Measurements from ENCODE around the gene CRTC1.

GRCh38 chr19:18754501-18754900, 71.0 kb downstream of the CRTC1 start:
- TF ChIP-seq SMAD3 (CRISPR knock-in tag; IDR thresholded peaks at IDR 0.05; ENCODE audit: borderline replicate concordance) (no peak), CTCF (IDR thresholded peaks at IDR 0.05) (no peak), ZBTB21 (CRISPR knock-in tag; IDR thresholded peaks at IDR 0.05; ENCODE audit: borderline replicate concordance) (no peak), NFYB (CRISPR knock-in tag; conservative IDR thresholded peaks at IDR 0.05; ENCODE audit: low read depth) (no peak), KAT7 (CRISPR knock-in tag; IDR thresholded peaks at IDR 0.05; ENCODE audit: borderline replicate concordance) (no peak), TCF7 (CRISPR knock-in tag; IDR thresholded peaks at IDR 0.05; ENCODE audit: low read depth) (no peak), E2F5 (CRISPR knock-in tag; IDR thresholded peaks at IDR 0.05) (no peak)
